Thoracic aorta (tissue), 2 donors: ENCODE measurements around the gene CPLANE1. TPM values are rescaled to one million over a fixed set of nuclear protein-coding genes. Genes with fewer than 3 reads are reported as not detected.

Experiments
- ATAC-seq: fragments of 150-250 bp; one replicate; pipeline ENCODE4 v1.8.0; 2017; ENCODE audit warnings: low read depth; ENCODE audit not compliant: insufficient number of reproducible peaks, low FRiP score
- DNase-seq: peaks from one replicate; pipeline ENCODE4 v3.0.0-alpha.2; 2020; ENCODE audit warnings: low spot score
- H3K27ac ChIP-seq, 2 donors: fragments of 200-600 bp; sonication (generic); 1 replicate in 1 of 2; 2 replicates in 1 of 2; pipeline ENCODE4 v1.5.1; 2016; ENCODE audit warnings: mild to moderate bottlenecking in 2 of 2, moderate library complexity in 2 of 2
- H3K27me3 ChIP-seq: fragments of 200-600 bp; sonication (generic); replicated peaks from 2 replicates; pipeline ENCODE4 v1.6.0; 2016; ENCODE audit warnings: mild to moderate bottlenecking; ENCODE audit not compliant: insufficient read depth
- H3K36me3 ChIP-seq: fragments of 200-600 bp; sonication (generic); one replicate; pipeline ENCODE4 v1.5.1; 2016
- H3K4me1 ChIP-seq, 2 donors: fragments of 200-600 bp; sonication (generic); 1 replicate in 1 of 2; 2 replicates in 1 of 2; pipeline versions ENCODE4 v1.5.1 to v1.6.0; 2016; ENCODE audit warnings: low read depth in 2 of 2, mild to moderate bottlenecking in 1 of 2; ENCODE audit not compliant: control insufficient read depth in 1 of 2
- H3K4me3 ChIP-seq: fragments of 200-600 bp; sonication (generic); 2 replicates; pipeline ENCODE4 v1.5.1; 2016; ENCODE audit warnings: mild to moderate bottlenecking
- H3K9me3 ChIP-seq: fragments of 200-600 bp; sonication (generic); 2 replicates; pipeline ENCODE4 v1.5.1; 2016
- CTCF ChIP-seq: fragments of 200-600 bp; sonication (generic); IDR thresholded peaks from one replicate; pipeline ENCODE4 v1.5.1; 2019; ENCODE audit warnings: antibody characterized with exemption
- total RNA-seq, 2 donors: library from RNA; depleted of rRNA; stranded (reverse); fragments of >200 nt; gene quantifications; one replicate each; pipeline versions ENCODE4 v1.1.0 to v1.2.3, GENCODE V29; 2016

CPLANE1 gene
- total RNA-seq, 2 donors from 2014 or later = 24.1 to 44.0 TPM

- Histone ChIP-seq H3K36me3 (peaks cover 27% of the 10 kb centered on the region), H3K27me3 (no peaks in the 10 kb centered on the region), H3K4me3 (no peak overlapping the region), H3K27ac (no peak overlapping the region), H3K4me1 (no peaks in the 10 kb centered on the region), H3K9me3 (no peaks in the 10 kb centered on the region)
- TF ChIP-seq CTCF = no peak
- DNase-seq (no peak), ATAC-seq (no peak)
Observed at GRCh38 chr5:37064442-37064841, 184.7 kb downstream of the CPLANE1 start.

- TF ChIP-seq CTCF = no peak
- no peaks in the 10 kb centered on the region for H3K9me3 ChIP-seq
- H3K4me1 ChIP-seq = no peaks in the 10 kb centered on the region
- H3K36me3 ChIP-seq = peaks cover 34% of the 10 kb centered on the region
- no peaks in the 10 kb centered on the region for H3K27me3 ChIP-seq
- no peak for ATAC-seq
- H3K27ac ChIP-seq = no peak overlapping the region
- H3K4me3 ChIP-seq = no peak overlapping the region
- DNase-seq = no peak
Observed at GRCh38 chr5:37063739-37064138, 185.4 kb downstream of the CPLANE1 start.

GRCh38 chr5:37060030-37060429 is 189.1 kb downstream of the CPLANE1 start:
- H3K4me1 ChIP-seq = no peaks in the 10 kb centered on the region
- ATAC-seq (no peak), DNase-seq (no peak)
- H3K9me3 ChIP-seq = no peaks in the 10 kb centered on the region
- no peak overlapping the region for H3K27ac ChIP-seq
- no peak for TF ChIP-seq CTCF
- H3K27me3 ChIP-seq = no peaks in the 10 kb centered on the region
- H3K4me3 ChIP-seq = no peak overlapping the region
- peaks cover 39% of the 10 kb centered on the region for H3K36me3 ChIP-seq

GRCh38 chr5:37056762-37057161 is 192.4 kb downstream of the CPLANE1 start:
- Histone ChIP-seq H3K9me3 (no peaks in the 10 kb centered on the region), H3K4me1 (no peaks in the 10 kb centered on the region), H3K4me3 (no peak overlapping the region), H3K27ac (no peak overlapping the region), H3K27me3 (no peaks in the 10 kb centered on the region), H3K36me3 (peaks cover 51% of the 10 kb centered on the region)
- ATAC-seq (no peak), DNase-seq (no peak)
- no peak for TF ChIP-seq CTCF

Other genes with a start within 250 kb of the CPLANE1 start
- 10 to 100 TPM; 14.8 to 30.8 TPM for gene NUP155, start 121.7 kb upstream of the CPLANE1 start, total RNA-seq
- 10 to 100 TPM; 18.0 to 25.3 TPM for gene WDR70, start 129.9 kb upstream of the CPLANE1 start, total RNA-seq